HCT116 (cell line): Measurements from ENCODE around the gene GADD45G.

Experiments used
- CBX3 ChIP-seq: IDR thresholded peaks from 2 replicates; pipeline ENCODE4 v1.6.1; 2012; ENCODE audit warnings: low read depth
- EZH2phosphoT487 ChIP-seq: fragments of 200-600 bp; IDR thresholded peaks from 2 replicates; pipeline ENCODE4 v1.6.1; 2018; ENCODE audit warnings: antibody characterized with exemption, borderline replicate concordance
- POLR2A ChIP-seq: IDR thresholded peaks from 2 replicates; pipeline ENCODE4 v1.7.0; 2011; ENCODE audit warnings: borderline replicate concordance; ENCODE audit not compliant: insufficient read depth, insufficient read length; ENCODE audit errors: extremely low read depth
- POLR2AphosphoS5 ChIP-seq: IDR thresholded peaks from 2 replicates; pipeline ENCODE4 v1.6.1; 2011; ENCODE audit warnings: mild to moderate bottlenecking, low read depth, low read length, moderate library complexity
- RAD21 ChIP-seq: IDR thresholded peaks from 2 replicates; pipeline ENCODE4 v1.6.1; 2012; ENCODE audit warnings: low read depth, mild to moderate bottlenecking
- SRF ChIP-seq: IDR thresholded peaks from 2 replicates; pipeline ENCODE4 v1.6.1; 2012; ENCODE audit warnings: low read depth
- YY1 ChIP-seq: IDR thresholded peaks from 2 replicates; pipeline ENCODE4 v1.6.1; 2011; ENCODE audit warnings: low read length, low read depth, moderate library complexity, mild to moderate bottlenecking; ENCODE audit not compliant: insufficient replicate concordance; ENCODE audit errors: extremely low read depth
- ZNF274 ChIP-seq: fragments of 200-500 bp; sonication (Bioruptor generic); IDR thresholded peaks from 2 replicates; pipeline ENCODE4 v1.6.1; 2014; ENCODE audit warnings: mild to moderate bottlenecking, low read depth, low read length, inconsistent platforms
- TF ChIP-seq, protein P1 (sequence below), 3 experiments: fragments of 200-600 bp in 1 of 3; sonication (generic) in 1 of 3; IDR thresholded peaks in 2 of 3; conservative IDR thresholded peaks in 1 of 3; 2 replicates each; pipeline ENCODE4 v1.5.1; 2012 to 2017; ENCODE audit warnings: low read depth in 2 of 3, low read length in 2 of 3, antibody characterized with exemption in 1 of 3, borderline replicate concordance in 1 of 3, control low read depth in 1 of 3, mild to moderate bottlenecking in 1 of 3, mixed read lengths in 1 of 3, mixed run types in 1 of 3, moderate library complexity in 1 of 3; ENCODE audit not compliant: insufficient read depth in 1 of 3
- TF ChIP-seq, protein P2 (sequence below): IDR thresholded peaks from 2 replicates; pipeline ENCODE4 v1.6.1; 2012
- TF ChIP-seq, protein P3 (sequence below): IDR thresholded peaks from 2 replicates; pipeline ENCODE4 v1.6.1; 2011; ENCODE audit warnings: mild to moderate bottlenecking, low read length, moderate library complexity; ENCODE audit not compliant: insufficient replicate concordance; ENCODE audit errors: extremely low read depth
- TF ChIP-seq, protein P4 (sequence below): IDR thresholded peaks from 2 replicates; pipeline ENCODE4 v1.6.1; 2012; ENCODE audit warnings: low read depth

DNA sequence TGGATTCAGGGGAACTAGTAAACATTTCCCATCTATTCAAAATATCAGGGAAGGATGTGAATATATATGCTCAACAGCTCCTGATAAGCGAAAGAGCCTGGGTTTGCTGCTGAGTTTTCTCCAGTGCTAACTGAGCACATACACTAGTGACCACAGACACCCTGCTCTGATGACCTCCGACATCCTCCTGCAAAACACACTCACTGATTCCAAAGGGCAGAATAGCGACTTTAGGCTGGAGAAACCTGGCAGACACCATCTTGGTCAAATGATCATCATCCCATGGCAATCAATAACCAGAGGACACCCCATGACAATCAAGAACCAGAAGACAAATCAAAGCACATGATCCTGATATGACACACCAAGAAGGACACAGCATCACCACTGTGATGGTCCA lies 9.2 kb upstream of the GADD45G start:
- TF ChIP-seq POLR2A (no peak), EZH2phosphoT487 (no peak), POLR2AphosphoS5 (no peak), ZNF274 (no peak), RAD21 (no peak), SRF (no peak), CBX3 (no peak), YY1 (no peak)
- TF ChIP-seq, protein P1, sequence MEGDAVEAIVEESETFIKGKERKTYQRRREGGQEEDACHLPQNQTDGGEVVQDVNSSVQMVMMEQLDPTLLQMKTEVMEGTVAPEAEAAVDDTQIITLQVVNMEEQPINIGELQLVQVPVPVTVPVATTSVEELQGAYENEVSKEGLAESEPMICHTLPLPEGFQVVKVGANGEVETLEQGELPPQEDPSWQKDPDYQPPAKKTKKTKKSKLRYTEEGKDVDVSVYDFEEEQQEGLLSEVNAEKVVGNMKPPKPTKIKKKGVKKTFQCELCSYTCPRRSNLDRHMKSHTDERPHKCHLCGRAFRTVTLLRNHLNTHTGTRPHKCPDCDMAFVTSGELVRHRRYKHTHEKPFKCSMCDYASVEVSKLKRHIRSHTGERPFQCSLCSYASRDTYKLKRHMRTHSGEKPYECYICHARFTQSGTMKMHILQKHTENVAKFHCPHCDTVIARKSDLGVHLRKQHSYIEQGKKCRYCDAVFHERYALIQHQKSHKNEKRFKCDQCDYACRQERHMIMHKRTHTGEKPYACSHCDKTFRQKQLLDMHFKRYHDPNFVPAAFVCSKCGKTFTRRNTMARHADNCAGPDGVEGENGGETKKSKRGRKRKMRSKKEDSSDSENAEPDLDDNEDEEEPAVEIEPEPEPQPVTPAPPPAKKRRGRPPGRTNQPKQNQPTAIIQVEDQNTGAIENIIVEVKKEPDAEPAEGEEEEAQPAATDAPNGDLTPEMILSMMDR (IDR thresholded peaks at IDR 0.05 in 2 of 3, conservative IDR thresholded peaks at IDR 0.05 in 1 of 3; ENCODE audit: borderline replicate concordance in 1 of 3, insufficient read depth in 1 of 3, low read depth in 2 of 3, low read length in 2 of 3), result no peak
- TF ChIP-seq, protein P2, sequence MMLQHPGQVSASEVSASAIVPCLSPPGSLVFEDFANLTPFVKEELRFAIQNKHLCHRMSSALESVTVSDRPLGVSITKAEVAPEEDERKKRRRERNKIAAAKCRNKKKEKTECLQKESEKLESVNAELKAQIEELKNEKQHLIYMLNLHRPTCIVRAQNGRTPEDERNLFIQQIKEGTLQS, result no peak
- TF ChIP-seq, protein P3, sequence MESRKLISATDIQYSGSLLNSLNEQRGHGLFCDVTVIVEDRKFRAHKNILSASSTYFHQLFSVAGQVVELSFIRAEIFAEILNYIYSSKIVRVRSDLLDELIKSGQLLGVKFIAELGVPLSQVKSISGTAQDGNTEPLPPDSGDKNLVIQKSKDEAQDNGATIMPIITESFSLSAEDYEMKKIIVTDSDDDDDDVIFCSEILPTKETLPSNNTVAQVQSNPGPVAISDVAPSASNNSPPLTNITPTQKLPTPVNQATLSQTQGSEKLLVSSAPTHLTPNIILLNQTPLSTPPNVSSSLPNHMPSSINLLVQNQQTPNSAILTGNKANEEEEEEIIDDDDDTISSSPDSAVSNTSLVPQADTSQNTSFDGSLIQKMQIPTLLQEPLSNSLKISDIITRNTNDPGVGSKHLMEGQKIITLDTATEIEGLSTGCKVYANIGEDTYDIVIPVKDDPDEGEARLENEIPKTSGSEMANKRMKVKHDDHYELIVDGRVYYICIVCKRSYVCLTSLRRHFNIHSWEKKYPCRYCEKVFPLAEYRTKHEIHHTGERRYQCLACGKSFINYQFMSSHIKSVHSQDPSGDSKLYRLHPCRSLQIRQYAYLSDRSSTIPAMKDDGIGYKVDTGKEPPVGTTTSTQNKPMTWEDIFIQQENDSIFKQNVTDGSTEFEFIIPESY, result no peak
- TF ChIP-seq, protein P4, sequence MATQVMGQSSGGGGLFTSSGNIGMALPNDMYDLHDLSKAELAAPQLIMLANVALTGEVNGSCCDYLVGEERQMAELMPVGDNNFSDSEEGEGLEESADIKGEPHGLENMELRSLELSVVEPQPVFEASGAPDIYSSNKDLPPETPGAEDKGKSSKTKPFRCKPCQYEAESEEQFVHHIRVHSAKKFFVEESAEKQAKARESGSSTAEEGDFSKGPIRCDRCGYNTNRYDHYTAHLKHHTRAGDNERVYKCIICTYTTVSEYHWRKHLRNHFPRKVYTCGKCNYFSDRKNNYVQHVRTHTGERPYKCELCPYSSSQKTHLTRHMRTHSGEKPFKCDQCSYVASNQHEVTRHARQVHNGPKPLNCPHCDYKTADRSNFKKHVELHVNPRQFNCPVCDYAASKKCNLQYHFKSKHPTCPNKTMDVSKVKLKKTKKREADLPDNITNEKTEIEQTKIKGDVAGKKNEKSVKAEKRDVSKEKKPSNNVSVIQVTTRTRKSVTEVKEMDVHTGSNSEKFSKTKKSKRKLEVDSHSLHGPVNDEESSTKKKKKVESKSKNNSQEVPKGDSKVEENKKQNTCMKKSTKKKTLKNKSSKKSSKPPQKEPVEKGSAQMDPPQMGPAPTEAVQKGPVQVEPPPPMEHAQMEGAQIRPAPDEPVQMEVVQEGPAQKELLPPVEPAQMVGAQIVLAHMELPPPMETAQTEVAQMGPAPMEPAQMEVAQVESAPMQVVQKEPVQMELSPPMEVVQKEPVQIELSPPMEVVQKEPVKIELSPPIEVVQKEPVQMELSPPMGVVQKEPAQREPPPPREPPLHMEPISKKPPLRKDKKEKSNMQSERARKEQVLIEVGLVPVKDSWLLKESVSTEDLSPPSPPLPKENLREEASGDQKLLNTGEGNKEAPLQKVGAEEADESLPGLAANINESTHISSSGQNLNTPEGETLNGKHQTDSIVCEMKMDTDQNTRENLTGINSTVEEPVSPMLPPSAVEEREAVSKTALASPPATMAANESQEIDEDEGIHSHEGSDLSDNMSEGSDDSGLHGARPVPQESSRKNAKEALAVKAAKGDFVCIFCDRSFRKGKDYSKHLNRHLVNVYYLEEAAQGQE, result no peak
